GM19239 (cell line): ENCODE measurements around the gene SMAD4.
"Not testable (repeated sequence)": the region's sequence is repeated elsewhere in the genome, so short reads cannot be mapped to it uniquely, and the experiment has no call there.

Experiments used
- DNase-seq: peaks from one replicate; pipeline ENCODE4 v3.0.0; 2011; ENCODE audit warnings: low spot score; ENCODE audit not compliant: insufficient read length
- FAIRE-seq: peaks from 2 replicates; lab custom pipeline; 2011; peaks lifted over from hg19 to GRCh38; lab: Jason Lieb, UNC

Gene SMAD4

DNA sequence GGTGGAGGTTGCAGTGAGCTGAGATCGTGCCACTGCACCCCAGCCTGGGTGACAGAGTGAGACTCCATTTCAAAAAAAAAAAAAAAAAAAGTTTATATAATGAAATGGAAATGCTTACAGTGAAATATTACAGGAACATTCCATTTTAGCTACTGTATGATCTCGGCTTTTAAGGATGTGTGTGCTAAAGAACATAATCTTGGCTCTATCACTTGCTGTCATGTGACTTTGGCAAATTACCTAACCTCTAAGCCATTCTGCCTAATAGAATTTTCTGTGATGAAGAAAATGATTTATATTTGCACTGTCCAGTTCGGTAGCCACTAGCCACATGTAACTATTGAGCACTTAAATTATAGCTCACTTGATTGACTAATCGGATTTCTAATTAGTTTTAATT lies 36.3 kb downstream of the SMAD4 start:
- DNase-seq (no peak), FAIRE-seq (no peak)

DNA sequence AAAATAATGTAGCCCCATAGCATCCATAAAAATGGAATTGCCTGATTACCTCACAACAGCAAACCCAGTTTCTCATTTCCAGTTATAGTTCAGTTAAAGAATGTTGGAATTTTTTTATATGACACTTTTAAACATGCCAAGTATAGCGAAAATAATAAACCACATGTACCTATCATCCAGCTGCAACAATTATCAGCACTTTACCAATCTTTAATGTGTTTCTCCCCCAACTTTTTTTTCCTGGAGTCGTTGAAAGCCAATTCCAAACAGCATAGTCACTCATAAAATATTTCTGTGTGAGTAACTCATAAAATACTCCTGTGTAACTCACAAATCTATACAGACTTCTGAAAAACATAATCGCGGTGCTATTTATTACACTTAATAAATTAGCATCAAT lies 38.1 kb downstream of the SMAD4 start:
- FAIRE-seq = no peak
- no peak for DNase-seq

DNA sequence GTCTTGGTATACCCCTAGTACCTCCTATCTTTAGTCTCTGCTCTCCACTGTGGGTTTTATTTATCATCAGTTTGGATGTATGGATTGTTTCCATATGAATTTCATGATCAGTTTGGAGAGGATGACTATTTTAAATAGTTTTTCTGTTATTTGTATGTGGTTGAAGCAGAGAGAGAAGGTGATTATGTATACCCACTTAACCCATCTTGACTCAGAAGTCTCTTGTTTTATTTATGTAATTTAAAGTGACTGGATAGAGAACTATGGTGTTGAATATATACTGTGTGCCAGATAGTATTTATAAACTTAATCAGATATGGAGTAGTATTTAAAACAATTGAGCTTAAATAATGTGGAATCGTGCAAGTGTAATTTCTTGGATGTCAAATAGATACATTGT lies 39.9 kb downstream of the SMAD4 start:
- DNase-seq = no peak
- FAIRE-seq = no peak

DNA sequence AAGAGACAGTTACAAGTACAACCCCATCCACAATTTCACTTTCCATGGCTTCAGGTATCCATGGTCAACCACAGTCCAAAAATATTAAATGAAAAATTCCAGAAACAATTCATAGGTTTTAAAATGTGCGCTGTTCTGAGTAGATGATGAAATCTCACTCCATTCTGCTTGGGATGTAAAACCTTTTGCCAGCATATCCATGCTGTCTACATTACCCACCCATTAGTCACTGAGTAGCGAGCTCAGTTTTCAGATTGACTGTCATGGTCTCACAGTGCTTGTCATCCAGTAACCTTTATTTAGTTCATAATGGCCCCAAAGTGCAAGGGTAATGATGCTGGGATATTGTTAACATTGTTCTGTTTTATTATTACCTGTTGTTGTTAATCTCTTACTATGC lies 40.5 kb downstream of the SMAD4 start:
- no peak for DNase-seq
- FAIRE-seq = no peak

DNA sequence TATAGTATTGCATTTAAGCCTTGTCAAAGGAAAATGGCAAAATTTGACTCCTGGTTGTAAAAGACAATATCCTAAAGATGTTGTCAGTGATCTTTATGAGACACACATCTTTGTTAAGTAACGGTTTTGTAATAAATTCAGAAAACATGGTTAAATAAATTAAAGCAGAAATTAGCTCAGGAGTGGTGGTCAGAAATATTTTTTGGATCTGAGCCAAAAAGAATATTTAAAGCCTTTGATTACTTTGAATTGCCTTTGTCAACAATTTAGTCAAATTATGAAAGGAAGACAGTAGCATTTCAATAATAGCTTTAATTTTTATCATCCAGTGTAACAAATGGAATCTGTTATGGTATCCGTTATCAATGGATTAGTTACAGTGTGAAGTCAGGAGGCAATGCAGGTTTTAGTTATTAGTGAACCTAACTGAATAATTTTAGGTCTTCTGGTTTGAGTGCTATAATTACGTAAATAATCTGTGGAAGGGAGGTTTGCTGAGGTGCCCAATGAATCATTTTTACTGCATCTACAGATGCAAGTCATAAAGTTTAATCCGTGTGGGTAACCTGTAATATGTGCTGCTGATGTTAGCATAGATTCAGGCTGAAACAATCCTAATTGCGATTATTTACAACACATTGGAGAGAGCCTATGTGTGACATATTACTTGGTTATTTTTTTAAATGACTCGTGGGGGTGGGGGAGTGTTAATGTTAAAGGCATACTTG lies 42.7 kb downstream of the SMAD4 start:
- FAIRE-seq (peak; percentile 57), DNase-seq (no peak)

DNA sequence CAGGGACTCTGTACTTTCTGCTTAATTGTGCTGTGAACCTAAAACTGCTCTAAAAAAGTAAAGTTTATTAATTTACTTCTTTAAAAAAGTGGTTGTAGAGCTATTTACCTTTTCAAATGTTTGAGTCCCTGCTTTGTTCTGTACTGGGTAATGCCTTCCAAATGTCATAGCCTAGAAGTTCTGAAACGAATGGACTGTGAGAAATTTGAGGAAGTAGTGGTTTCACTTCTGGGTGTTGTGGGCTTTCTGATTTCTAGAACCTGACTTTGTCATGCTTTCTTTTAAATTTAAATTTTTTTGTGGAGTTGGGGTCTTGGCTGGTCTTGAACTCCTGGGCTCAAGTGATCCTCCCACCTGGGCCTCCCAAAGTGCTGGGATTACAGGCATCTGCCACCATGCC lies 44.6 kb downstream of the SMAD4 start:
- peak; percentile 88 for FAIRE-seq
- DNase-seq = no peak

DNA sequence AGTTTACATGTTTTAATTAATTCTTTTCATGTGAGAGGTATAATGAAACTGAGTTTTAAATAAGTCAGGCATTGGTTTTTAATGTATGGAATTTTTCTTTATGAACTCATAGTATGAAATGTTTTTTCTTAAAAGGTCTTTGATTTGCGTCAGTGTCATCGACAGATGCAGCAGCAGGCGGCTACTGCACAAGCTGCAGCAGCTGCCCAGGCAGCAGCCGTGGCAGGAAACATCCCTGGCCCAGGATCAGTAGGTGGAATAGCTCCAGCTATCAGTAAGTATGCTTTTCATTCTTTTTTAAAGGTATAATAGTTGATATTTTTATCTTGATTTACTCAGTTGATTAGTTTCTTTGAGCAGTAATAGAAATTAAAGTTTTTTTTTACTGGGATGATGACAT lies 46.5 kb downstream of the SMAD4 start:
- FAIRE-seq (no peak), DNase-seq (no peak)

DNA sequence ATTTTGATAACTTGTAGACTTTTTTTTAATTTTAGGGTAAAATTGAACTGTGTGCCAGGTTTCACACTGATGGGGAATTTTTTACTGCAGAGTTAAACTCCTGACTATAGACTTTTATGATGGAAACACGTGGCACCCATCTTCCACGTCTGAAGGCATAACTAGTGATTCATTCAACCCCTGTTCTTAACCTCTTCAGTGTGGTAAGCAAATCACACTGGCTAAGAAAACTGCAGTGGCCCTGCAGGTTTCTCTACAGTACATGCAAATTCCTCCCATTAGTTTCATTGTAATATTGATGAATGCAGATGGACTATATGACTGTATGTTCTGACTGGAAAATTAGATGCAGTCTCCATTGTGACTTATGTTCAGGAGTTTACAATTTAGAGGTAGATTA lies 47.2 kb downstream of the SMAD4 start:
- DNase-seq = no peak
- FAIRE-seq = peak; percentile 73

DNA sequence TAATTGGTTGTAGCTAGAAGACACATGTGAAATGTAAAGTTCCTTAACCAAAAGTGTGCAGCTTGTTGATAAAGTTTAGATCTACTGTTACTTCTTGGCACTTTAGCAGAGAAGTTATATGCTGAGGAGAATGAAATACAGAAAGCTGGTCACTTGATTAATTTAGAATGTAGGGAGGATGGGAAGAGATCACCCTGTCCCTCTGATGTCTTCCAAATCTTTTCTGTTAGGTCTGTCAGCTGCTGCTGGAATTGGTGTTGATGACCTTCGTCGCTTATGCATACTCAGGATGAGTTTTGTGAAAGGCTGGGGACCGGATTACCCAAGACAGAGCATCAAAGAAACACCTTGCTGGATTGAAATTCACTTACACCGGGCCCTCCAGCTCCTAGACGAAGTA lies 48.0 kb downstream of the SMAD4 start:
- no peak for DNase-seq
- no peak for FAIRE-seq

DNA sequence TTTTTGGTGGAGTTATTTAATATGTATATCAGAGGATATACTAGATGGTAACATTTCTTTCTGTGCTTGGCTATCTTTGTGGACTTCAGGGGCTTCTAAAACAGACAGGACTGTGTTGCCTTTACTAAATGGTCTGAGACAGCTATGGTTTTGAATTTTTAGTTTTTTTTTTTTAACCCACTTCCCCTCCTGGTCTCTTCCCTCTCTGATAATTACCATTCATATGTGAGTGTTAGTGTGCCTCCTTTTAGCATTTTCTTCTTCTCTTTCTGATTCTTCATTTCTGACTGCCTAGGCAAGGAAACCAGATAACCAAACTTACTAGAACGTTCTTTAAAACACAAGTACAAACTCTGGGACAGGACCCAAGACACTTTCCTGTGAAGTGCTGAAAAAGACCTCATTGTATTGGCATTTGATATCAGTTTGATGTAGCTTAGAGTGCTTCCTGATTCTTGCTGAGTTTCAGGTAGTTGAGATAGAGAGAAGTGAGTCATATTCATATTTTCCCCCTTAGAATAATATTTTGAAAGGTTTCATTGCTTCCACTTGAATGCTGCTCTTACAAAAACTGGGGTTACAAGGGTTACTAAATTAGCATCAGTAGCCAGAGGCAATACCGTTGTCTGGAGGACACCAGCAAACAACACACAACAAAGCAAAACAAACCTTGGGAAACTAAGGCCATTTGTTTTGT lies 52.7 kb downstream of the SMAD4 start:
- FAIRE-seq = peak; percentile 66
- DNase-seq = no peak

DNA sequence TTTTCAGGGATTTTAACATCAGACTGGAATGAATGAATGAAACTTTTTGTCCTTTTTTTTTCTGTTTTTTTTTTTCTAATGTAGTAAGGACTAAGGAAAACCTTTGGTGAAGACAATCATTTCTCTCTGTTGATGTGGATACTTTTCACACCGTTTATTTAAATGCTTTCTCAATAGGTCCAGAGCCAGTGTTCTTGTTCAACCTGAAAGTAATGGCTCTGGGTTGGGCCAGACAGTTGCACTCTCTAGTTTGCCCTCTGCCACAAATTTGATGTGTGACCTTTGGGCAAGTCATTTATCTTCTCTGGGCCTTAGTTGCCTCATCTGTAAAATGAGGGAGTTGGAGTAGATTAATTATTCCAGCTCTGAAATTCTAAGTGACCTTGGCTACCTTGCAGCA lies 53.4 kb downstream of the SMAD4 start:
- no peak for FAIRE-seq
- DNase-seq = no peak

DNA sequence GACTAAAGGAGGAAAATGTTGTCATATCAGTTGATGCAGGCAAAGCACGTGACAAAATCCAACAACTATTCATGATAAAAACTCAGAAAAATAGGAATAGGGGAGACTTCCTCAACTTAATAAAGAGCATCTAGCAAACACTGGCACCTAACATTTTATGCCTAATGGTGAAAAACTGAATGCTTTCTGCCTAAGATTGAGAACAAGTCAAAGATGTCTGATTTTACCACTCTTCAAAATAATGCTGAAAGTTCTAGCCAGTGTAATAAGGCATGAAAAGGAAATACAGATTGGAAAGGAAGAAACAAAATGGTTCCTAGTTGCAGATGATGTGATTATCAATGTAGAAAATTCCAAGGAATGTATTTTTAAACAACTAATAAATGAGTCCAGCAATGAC lies 58.4 kb downstream of the SMAD4 start:
- DNase-seq = no peak
- no peak for FAIRE-seq

DNA sequence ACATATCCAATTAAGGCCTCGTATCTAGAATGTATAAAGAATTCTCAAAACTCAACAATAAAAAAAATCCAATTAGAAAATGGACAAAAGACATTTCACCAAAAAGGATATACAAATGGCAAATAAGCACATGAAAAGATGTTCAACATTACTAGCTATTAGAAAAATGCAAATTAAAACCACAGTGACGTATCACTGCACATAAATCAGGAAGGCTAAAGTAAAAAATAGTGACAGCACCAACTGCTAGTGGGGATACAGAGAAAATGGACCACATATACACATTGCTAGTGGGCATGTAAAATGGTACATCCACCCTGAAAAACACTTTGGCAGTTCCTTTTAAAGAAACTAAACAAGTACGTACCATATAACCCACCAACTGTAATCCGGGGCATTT lies 59.7 kb downstream of the SMAD4 start:
- FAIRE-seq = peak; percentile 21
- DNase-seq = no peak

DNA sequence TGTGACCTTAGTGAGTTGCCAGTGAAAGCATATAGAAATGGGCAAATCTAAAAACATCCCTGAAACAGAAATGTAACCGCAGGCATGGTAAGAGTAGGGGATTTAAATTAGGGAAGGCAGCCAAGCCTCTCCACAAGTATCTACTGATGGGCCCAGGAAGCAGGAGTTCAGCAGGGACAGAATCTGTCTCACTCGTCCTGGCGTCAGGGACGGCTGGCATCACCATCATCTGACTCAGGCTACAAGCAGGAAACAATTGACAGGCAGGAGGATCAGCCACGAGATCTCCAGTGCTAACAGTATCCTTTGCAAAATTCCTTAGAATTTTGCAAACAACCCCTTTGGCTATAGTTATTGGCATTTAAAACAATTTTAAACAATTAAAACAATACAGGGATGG lies 61.3 kb downstream of the SMAD4 start:
- FAIRE-seq = no peak
- no peak for DNase-seq

DNA sequence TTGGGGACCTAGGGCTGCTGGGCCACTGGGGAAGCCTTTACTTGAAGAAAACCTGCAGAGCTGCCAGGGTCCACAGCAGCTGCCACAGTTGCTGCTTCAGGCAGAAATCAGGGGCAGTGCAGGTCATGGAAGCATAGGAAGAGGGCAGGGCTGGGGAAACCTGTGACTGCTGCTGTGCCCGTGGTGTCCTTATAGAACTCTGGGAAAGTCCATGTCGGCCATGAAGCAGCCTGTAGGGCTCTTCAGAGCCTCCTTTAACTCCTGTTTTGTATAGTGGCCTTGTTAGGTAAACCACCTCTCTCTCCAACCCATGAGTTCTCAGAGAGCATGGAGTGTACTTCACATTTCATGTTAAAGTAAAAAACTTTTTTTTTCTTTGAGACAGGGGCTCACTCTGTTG lies 62.1 kb downstream of the SMAD4 start:
- FAIRE-seq (no peak), DNase-seq (no peak)

DNA sequence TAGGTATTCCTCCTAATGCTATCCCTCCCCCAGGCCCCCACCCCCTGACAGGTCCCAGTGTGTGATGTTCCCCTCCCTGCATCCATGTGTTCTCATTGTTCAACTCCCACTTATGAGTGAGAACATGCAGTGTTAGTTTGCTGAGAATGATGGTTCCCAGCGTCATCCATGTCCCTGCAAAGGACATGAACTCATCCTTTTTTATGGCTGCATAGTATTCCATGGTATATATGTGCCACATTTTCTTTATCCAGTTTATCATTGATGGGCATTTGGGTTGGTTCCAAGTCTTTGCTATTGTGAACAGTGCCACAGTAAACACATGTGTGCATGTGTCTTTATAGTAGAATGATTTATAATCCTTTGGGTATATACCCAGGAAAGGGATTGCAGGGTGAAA lies 63.0 kb downstream of the SMAD4 start:
- not testable (repeated sequence) for FAIRE-seq

DNA sequence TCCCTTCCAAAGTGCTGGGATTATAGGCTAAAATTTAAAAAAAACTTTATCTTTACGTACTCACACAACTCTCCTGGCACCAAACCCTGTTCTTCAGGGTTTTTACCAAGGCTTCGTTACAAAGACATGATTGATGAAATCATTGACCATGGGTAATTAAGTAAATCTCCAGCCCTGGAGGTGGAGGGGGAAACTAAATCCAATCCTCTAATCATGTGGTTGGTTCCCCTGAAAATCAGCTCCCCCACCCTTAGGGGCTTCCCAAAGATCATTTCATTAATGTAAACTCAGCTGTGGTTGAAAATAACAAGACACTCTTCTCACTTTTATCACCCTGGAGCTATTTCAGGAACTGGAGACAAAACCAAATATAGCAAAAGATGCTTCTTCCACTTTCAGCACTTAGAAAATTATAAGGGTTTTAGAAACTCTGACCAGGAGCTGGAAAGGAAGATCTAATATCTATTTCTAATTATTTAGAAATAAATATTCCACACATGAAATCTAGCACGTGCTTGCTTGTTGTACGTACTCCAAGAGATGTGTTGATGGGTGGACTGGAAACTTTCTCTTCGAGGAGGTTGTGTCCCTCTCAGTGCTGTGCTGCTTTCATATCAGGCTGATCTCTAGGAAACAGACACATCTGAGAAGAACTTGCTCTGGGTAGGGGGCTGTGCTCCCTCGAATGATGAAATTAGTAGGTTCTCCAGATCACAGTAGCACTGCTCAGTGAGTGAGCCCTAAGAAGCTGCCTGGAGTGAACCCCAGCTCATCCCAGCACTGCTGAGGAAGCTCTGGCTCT lies 67.2 kb downstream of the SMAD4 start:
- DNase-seq = no peak
- no peak for FAIRE-seq

More for the DNA sequence above, 63.0 kb downstream of the SMAD4 start:
- not testable (repeated sequence) for DNase-seq

DNA sequence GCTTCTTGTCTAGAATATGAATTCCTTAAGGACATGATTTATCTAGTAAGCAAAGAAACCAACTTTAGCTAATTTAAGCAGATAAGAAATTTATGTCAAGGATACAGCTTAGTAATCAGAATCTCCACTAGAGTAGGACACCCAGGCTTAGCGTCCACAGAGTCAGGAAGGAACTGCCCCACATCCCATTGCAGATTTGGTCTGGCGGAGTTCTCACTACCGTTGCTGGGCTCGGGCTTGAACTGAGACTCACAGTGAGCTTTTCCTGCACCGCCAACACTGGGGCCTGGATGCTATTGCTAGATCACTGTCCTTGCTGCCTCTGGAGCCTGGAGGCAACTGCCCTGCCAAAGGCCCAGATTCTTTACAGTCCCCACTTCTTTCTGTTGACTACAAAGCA lies 68.1 kb downstream of the SMAD4 start:
- FAIRE-seq = no peak
- no peak for DNase-seq

DNA sequence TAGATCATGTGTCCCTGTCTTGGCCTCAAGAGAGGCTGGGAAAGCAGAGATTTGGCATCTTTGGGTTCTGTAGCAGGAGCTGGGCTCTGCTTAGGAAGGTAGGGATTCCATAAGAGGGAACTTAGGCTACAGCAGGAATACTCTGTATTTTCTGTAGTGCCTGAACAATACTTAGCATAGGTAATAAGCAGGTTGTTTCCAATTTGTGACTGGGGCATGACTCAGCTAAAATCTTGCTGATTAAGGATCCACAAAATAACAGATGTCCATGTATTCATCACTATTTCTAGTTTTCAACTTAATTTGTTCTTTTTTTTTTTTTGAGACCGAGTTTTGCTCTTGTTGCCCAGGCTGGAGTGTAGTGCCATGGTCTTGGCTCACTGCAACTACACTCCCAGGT lies 68.5 kb downstream of the SMAD4 start:
- no peak for FAIRE-seq
- DNase-seq = no peak

DNA sequence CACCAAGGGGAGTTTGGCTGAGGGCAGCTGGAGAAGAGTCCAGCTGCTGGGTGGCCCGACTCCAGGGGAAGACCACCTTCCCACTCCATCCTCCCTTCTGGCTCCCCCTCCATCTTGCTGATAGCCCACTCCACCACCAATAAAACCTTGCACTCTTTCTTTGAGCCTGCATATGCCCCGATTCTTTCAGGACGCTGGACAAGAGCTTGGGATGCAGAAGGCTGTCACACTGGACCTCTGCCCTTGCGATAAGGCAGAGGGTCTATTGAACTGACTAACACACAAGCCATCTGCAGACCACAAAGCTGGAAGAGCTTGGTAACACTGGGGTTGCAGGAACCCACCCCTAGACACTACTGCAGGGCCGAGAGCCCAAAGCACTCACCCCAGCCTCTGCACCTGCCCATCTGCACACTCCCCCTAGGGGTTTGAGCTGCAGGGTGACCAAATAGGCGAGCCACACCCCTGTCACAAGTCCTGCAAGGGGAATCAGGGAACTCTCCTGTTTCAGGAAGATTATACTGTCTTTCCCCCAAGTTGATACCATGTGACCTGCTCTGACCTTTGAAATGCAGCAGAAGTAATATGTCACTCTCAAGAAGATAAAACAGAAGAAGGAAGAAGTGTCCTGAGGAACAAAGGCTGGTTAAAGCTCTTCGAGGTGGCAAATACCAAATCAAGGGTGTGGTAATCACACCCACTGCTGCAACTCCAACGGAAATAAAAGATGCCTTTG lies 70.5 kb downstream of the SMAD4 start:
- no peak for DNase-seq
- no peak for FAIRE-seq

DNA sequence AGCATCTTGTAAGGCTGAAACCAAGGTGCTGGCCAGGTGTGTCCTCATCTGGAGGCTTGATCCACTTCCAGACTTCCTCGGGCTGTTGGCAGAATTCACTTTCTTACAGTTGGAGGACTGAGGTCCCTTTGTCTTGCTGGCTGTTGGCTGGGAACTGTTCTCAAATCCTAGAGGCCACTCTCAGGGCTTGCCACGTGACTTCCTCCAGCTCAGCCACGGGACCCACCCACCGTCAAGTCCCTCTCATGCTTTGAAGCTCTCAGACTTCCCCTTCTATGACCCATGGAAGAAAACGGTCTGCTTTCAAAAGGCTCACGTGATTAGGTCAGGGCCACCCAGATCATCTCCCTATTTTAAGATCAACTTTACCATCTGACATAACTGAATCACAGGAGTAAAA lies 77.1 kb downstream of the SMAD4 start:
- DNase-seq (no peak), FAIRE-seq (peak; percentile 8)
